ENCODE results near the gene ENKD1.

GRCh38 chr16:67652578-67653127, 13.9 kb downstream of the ENKD1 start:
- TF ChIP-seq CTCF (IDR thresholded peaks at IDR 0.05; ENCODE audit: poor library complexity) (no peak), EZH2phosphoT487 (IDR thresholded peaks at IDR 0.05; ENCODE audit: low read depth, severe bottlenecking, unreplicated experiment) (no peak), EZH2 (IDR thresholded peaks at IDR 0.05; ENCODE audit: borderline replicate concordance) (no peak)
